HG03159 (cell line): ENCODE results near the gene AGAP1.
"Not testable (repeated sequence)": the region's sequence is repeated elsewhere in the genome, so short reads cannot be mapped to it uniquely, and the experiment has no call there.

ENCODE experiments used
- ATAC-seq: cut with Tn5 transposase; IDR thresholded peaks from one replicate; pipeline ENCODE4 v1.9.1; 2021; ENCODE audit warnings: mild to moderate bottlenecking, moderate library complexity; ENCODE audit not compliant: unreplicated experiment

Gene AGAP1

DNA sequence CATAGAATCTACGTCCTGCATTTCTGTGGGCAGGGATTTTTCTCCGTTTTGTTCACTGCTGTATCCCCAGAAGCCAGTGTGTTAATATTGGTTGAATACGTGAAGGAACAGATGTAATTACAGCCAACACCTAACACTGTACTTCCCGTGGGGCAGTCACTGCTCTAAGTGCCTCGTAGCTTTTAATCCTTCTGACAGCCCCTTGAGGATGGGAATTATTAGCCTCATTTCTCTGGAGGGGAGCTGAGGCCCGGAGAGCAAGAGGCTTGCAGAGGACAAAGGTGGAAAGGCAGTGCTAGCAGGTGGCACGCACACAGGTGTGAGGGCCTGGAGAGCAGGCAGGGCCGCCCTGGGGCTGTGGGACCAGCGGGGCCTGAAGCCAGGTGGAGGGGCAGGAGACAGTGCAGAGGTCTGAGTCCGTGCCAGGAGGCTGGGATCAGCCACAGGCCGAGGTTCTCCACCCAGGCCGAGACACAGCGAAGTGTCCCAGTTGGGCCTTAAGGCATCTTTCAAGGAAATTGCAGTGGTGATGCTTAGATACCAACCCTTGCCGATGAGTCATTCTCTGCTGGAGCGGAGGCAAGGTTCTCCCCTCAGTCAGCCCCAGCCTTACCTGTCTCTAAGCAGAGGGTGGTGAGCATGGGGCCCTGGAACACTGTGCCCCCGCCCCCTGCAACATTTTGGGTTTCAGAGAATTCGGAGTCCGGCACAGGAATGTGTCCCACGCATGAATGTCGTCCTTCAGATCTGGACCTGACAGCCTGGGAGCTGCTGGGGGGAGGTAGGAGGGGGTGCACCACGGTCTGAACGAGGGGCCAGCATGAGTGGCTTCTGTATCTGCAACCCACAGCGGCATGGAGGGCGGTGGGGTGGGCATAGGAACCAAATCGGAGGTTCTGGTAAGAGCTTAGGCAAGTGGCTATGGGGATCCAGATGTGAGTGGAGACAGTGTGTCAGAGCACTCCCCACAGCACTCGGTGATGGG lies 551.7 kb downstream of the AGAP1 start:
- no peak for ATAC-seq

- ATAC-seq = no peak
These were observed 552.9 kb downstream of the AGAP1 start for GRCh38 chr2:236046715-236047114.

GRCh38 chr2:236047176-236047575 lies 553.3 kb downstream of the AGAP1 start:
- no peak for ATAC-seq

- no peak for ATAC-seq
These were observed 554.2 kb downstream of the AGAP1 start for GRCh38 chr2:236047886-236048540.

DNA sequence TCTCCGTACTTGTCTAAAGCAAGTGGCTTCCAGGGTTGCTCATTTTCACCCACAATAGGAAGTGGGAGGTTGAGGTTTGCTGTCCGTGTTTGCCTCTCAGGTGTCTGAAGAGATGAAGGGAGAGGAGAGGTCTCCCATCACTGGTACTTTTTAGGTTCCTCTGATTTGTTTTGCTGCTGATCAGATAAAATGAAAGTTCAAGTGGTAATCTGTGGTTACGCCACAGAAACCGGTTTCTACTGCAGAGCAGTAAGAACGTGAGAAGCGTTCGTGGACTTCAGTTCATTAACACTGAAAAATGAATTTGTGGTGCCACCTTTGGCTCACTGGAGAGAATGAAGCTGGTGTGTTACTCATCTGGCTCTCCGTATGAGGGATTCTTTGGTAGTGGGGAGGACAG lies 556.1 kb downstream of the AGAP1 start:
- no peak for ATAC-seq

DNA sequence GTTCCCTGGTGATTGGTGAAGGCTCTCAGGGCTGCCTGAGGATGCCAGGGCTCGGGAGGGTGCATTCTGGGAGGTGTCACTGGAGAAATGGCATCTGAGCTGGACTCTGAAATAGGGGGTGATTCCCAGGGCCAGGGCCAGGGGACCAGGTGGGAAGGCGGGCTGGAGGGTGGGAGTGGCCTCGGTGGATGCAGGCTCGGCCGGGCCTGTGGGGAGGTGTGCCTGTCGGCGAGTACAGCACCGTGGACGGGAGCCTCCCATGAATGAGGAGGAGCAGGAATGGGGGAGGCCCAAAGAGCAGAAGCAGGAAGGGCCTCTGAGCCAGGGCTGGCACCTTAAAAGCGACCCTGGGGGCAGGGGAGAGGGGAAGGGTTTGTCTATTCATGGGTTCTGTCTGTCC lies 557.5 kb downstream of the AGAP1 start:
- no peak for ATAC-seq

GRCh38 chr2:236051806-236052205 lies 558.0 kb downstream of the AGAP1 start:
- ATAC-seq = no peak

DNA sequence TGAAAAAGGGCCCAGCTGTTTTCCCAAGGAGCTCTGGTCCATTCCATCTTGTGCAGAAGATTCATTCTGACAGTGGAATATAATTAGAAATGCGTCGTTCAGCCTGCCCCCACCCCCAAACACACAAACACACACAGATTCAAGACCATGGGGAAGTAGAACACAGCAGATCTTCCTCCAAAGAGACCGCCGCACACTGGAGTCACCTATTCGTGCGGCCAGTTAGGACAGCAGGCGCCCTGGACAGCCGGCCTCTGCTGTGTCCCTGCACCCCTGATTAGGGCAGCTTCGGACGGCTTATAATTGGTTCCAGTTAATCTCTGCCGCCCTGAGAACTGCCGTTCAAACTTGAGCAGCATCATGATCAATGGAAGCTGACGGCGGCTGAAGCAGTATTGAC lies 558.4 kb downstream of the AGAP1 start:
- no peak for ATAC-seq

DNA sequence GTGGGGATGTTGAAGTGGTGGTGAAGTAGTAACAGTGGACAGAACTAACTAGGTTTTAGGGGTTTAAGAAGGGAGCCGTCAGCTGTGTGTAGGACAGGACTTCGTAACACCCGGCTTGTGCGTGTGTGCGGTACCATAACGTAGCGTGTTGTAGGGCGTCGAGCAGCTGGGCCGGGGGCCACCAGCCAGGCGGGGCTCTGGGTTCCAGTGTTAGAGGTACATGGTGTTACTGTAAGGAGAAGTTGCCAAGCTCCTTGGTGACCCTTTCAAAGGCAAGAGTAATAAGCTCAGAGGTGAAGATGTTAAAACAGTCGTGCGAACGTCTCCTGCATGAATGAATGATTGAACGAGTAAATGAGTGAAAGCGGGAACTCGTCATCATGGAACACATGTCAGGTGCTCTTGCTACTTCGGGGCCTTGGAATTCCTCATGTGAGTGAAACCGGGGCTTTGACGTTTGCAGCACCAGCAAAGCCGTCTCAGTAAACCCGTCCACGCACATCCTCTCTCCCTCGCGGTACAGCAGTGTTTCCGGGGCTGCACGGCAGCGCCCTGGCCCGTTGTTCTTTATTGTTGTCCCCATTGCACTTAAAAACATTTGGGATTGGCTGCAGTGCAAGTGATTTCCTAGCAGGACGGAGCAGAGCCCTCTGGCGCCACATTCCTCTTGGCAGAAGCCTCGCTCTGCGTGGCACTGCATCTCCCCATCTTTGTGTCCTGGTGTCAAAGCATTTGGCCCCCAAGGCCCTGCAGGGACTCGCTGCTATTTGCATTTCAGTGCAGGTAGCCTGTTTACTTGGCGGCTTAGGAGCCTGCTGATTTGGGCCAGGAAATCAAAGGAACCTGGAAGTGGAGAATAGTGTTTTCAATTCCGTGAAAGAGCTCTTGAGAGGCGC lies 559.3 kb downstream of the AGAP1 start:
- ATAC-seq = no peak

GRCh38 chr2:236054125-236054524 lies 560.3 kb downstream of the AGAP1 start:
- no peak for ATAC-seq

DNA sequence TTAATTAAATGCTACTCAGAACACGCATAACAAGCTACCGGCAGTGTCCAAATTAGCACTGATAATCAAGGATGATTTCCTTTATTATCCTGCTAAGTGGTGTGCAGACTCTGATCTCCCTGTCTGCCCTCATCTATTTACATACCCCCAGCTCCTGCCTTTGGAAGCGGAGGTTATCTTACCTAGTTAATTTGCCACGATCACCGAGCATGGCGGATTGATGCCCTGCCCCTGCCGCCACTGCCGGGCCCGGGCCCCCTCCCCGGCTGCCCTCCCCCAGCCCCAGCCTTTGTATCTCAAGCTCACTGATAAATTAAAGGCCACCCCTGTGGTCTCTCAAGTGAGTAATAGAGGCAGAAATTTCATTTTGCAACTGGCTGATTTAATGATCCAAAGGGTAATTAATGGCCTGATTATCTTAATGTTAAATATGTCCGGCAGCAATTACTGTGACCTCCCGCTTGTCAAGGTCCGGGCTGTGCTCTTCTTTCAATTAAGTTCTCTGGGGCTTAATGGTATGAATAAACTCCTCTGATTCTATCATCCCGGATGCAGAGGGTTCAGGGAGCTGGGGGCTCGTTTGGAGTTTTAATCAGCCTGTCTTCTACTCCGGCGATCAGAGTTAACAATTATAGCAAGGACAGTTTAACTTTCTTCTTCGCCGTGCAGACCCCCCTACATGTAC lies 560.9 kb downstream of the AGAP1 start:
- no peak for ATAC-seq

- no peak for ATAC-seq
These were observed 561.6 kb downstream of the AGAP1 start for GRCh38 chr2:236055471-236055870.

- no peak for ATAC-seq
These were observed 562.3 kb downstream of the AGAP1 start for GRCh38 chr2:236056141-236056540.

GRCh38 chr2:236057375-236057774 lies 563.5 kb downstream of the AGAP1 start:
- no peak for ATAC-seq

- ATAC-seq = no peak
These were observed 567.7 kb downstream of the AGAP1 start for GRCh38 chr2:236061497-236061896.

DNA sequence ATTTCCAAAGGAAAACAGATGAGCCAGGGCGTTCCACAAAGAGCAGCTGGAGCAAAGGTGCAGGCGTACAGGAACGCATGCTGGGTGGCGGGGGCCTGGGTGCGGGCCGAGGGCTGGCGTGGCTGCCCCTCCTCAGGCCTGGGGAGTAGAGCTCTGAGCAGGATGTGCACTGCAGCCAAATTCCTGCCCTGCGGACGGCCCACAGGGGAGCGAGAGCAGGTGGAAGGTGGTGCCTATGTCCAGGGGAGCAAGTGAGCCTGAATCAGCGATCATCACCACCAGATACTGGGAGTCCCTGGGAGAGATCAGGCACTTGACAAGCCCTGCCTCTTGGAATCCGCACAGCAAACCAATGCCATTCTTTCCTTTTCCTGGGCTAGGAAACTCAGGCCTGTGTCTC lies 568.1 kb downstream of the AGAP1 start:
- ATAC-seq = no peak

GRCh38 chr2:236062806-236063205 lies 569.0 kb downstream of the AGAP1 start:
- ATAC-seq = not testable (repeated sequence)

GRCh38 chr2:236063994-236064393 lies 570.2 kb downstream of the AGAP1 start:
- no peak for ATAC-seq

- ATAC-seq = no peak
These were observed 571.7 kb downstream of the AGAP1 start for GRCh38 chr2:236065314-236066160.

DNA sequence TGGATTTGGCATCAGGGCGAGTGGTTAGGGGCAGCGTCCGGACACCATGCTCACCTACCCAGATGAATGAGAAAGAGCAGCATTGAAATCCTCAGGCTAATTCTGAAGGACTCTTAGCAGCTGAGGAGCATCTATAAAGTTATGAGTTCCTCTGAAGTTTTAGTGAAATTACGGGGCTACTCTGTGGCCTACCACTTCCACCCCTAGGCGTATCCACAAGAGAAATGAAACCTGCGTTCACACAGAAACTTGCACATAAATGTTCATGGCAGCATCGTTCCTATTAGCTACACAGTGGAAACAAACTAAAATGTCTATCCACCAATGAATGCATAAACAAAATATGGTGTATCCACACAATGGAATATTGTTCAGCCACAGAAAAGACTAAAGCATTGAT lies 576.4 kb downstream of the AGAP1 start:
- ATAC-seq = no peak
